HG03342 (cell line): ENCODE measurements around the gene BEGAIN.

Experiments
- ATAC-seq: cut with Tn5 transposase; IDR thresholded peaks from one replicate; pipeline ENCODE4 v1.9.1; 2021; ENCODE audit warnings: mild to moderate bottlenecking, moderate library complexity; ENCODE audit not compliant: unreplicated experiment

The BEGAIN gene

GRCh38 chr14:100616854-100617409 is 29.7 kb upstream of the BEGAIN start:
- no peak for ATAC-seq

- ATAC-seq, result no peak
Observed at GRCh38 chr14:100615736-100616695, 28.8 kb upstream of the BEGAIN start.

- no peak for ATAC-seq
Observed at GRCh38 chr14:100614803-100615202, 27.6 kb upstream of the BEGAIN start.

GRCh38 chr14:100612986-100613385 is 25.8 kb upstream of the BEGAIN start:
- no peak for ATAC-seq

- ATAC-seq, result no peak
Observed at GRCh38 chr14:100611811-100612480, 24.7 kb upstream of the BEGAIN start.

GRCh38 chr14:100610511-100611217 is 23.4 kb upstream of the BEGAIN start:
- no peak for ATAC-seq

- ATAC-seq, result no peak
Observed at GRCh38 chr14:100609941-100610391, 22.7 kb upstream of the BEGAIN start.

GRCh38 chr14:100609331-100609870 is 22.2 kb upstream of the BEGAIN start:
- ATAC-seq, result no peak

- no peak for ATAC-seq
Observed at GRCh38 chr14:100608586-100609330, 21.5 kb upstream of the BEGAIN start.

- no peak for ATAC-seq
Observed at GRCh38 chr14:100608064-100608463, 20.8 kb upstream of the BEGAIN start.

- no peak for ATAC-seq
Observed at GRCh38 chr14:100607611-100607956, 20.4 kb upstream of the BEGAIN start.

- ATAC-seq, result no peak
Observed at GRCh38 chr14:100606687-100607610, 19.7 kb upstream of the BEGAIN start.

- ATAC-seq, result no peak
Observed at GRCh38 chr14:100605706-100606686, 18.8 kb upstream of the BEGAIN start.

- no peak for ATAC-seq
Observed at GRCh38 chr14:100605230-100605629, 18.0 kb upstream of the BEGAIN start.

GRCh38 chr14:100604709-100605108 is 17.5 kb upstream of the BEGAIN start:
- no peak for ATAC-seq

GRCh38 chr14:100604121-100604501 is 16.9 kb upstream of the BEGAIN start:
- no peak for ATAC-seq

GRCh38 chr14:100603341-100604120 is 16.3 kb upstream of the BEGAIN start:
- no peak for ATAC-seq
